SU-DHL-6 (cell line): ENCODE data around the gene ATRN.

ENCODE experiments used
- H2AFZ ChIP-seq: fragments of 200-600 bp; sonication (generic); 2 replicates; pipeline ENCODE4 v1.6.1; 2014; ENCODE audit warnings: low read depth, mild to moderate bottlenecking, moderate library complexity, mixed read lengths, antibody characterized with exemption, low read length; ENCODE audit not compliant: severe bottlenecking
- H3F3A ChIP-seq: fragments of 200-600 bp; shearing (Covaris generic); 2 replicates; pipeline ENCODE4 v1.6.0; 2016; ENCODE audit warnings: antibody characterized with exemption, mild to moderate bottlenecking; ENCODE audit not compliant: insufficient read depth
- H3K27ac ChIP-seq: fragments of 200-600 bp; sonication (generic); 2 replicates; pipeline ENCODE4 v1.5.1; 2016; ENCODE audit warnings: low read depth, mild to moderate bottlenecking, low read length, moderate library complexity, mixed read lengths
- H3K27me3 ChIP-seq: fragments of 200-600 bp; sonication (generic), shearing (Covaris generic); 2 replicates; pipeline ENCODE4 v1.6.0; 2014; ENCODE audit warnings: mild to moderate bottlenecking, low read length
- H3K36me3 ChIP-seq: fragments of 200-600 bp; sonication (generic); 2 replicates; pipeline ENCODE4 v1.6.1; 2014; ENCODE audit warnings: mild to moderate bottlenecking, low read length, mixed read lengths
- H3K4me2 ChIP-seq: fragments of 300-600, 200-600 bp; shearing (Covaris generic), sonication (generic); 2 replicates; pipeline ENCODE4 v1.6.0; 2014; ENCODE audit warnings: low read length, low read depth, mild to moderate bottlenecking; ENCODE audit not compliant: poor library complexity, severe bottlenecking
- H3K4me3 ChIP-seq: fragments of 200-600 bp; sonication (generic); 2 replicates; pipeline ENCODE4 v1.5.1; 2014; ENCODE audit warnings: antibody characterized with exemption, low read length, mild to moderate bottlenecking, mixed read lengths; ENCODE audit not compliant: insufficient read depth, poor library complexity, severe bottlenecking
- H3K79me2 ChIP-seq: fragments of 200-600 bp; sonication (generic); 2 replicates; pipeline ENCODE4 v1.6.1; 2014; ENCODE audit warnings: mild to moderate bottlenecking, low read length, moderate library complexity; ENCODE audit not compliant: insufficient read depth
- H3K9ac ChIP-seq: fragments of 200-600 bp; sonication (generic); 2 replicates; pipeline ENCODE4 v1.7.0; 2014; ENCODE audit warnings: mild to moderate bottlenecking, low read length
- H3K9me2 ChIP-seq: fragments of 200-600 bp; sonication (generic); replicated peaks from 2 replicates; pipeline ENCODE4 v1.6.1; 2014; ENCODE audit warnings: low read length; ENCODE audit not compliant: insufficient read depth
- H3K9me3 ChIP-seq: fragments of 200-600 bp; sonication (generic); 2 replicates; pipeline ENCODE4 v1.6.1; 2014; ENCODE audit warnings: low read length, mixed read lengths; ENCODE audit not compliant: insufficient read depth
- H4K20me1 ChIP-seq: fragments of 200-600 bp; sonication (generic); 2 replicates; pipeline ENCODE4 v1.6.1; 2014; ENCODE audit warnings: low read depth, mild to moderate bottlenecking, antibody characterized with exemption, low read length, moderate library complexity, mixed read lengths
- CTCF ChIP-seq: fragments of 200-600 bp; sonication (generic); IDR thresholded peaks from one replicate; pipeline ENCODE4 v1.5.1; 2017; ENCODE audit warnings: antibody characterized with exemption, mild to moderate bottlenecking, low read length, moderate library complexity; ENCODE audit not compliant: insufficient read depth, poor library complexity, severe bottlenecking
- EZH2phosphoT487 ChIP-seq: fragments of 200-600 bp; sonication (generic), shearing (Covaris generic); conservative IDR thresholded peaks from 2 replicates; pipeline ENCODE4 v1.6.1; 2018; ENCODE audit warnings: mild to moderate bottlenecking, antibody characterized with exemption, low read length, moderate library complexity, mixed read lengths

Gene ATRN

GRCh38 chr20:3545401-3545925 lies 74.6 kb downstream of the ATRN start:
- H3K36me3 ChIP-seq: no peaks in the 10 kb centered on the region
- H3K9me2 ChIP-seq: no peaks in the 10 kb centered on the region
- H3F3A ChIP-seq: no peaks in the 10 kb centered on the region
- TF ChIP-seq EZH2phosphoT487 (no peak), CTCF (no peak)
- no peak overlapping the region for H3K9ac ChIP-seq
- no peak overlapping the region for H2AFZ ChIP-seq
- H4K20me1 ChIP-seq: no peaks in the 10 kb centered on the region
- H3K27me3 ChIP-seq: no peaks in the 10 kb centered on the region
- no peak overlapping the region for H3K27ac ChIP-seq
- H3K9me3 ChIP-seq: no peaks in the 10 kb centered on the region
- no peak overlapping the region for H3K4me2 ChIP-seq
- no peak overlapping the region for H3K4me3 ChIP-seq
- H3K79me2 ChIP-seq: no peaks in the 10 kb centered on the region

- no peak overlapping the region for H3K4me2 ChIP-seq
- H3K9me3 ChIP-seq: no peaks in the 10 kb centered on the region
- H2AFZ ChIP-seq: no peak overlapping the region
- H3K4me3 ChIP-seq: no peak overlapping the region
- no peaks in the 10 kb centered on the region for H3K79me2 ChIP-seq
- H3K27me3 ChIP-seq: no peaks in the 10 kb centered on the region
- no peaks in the 10 kb centered on the region for H4K20me1 ChIP-seq
- H3K9me2 ChIP-seq: no peaks in the 10 kb centered on the region
- no peak for TF ChIP-seq CTCF
- TF ChIP-seq EZH2phosphoT487: no peak
- H3F3A ChIP-seq: no peaks in the 10 kb centered on the region
- no peak overlapping the region for H3K27ac ChIP-seq
- no peaks in the 10 kb centered on the region for H3K36me3 ChIP-seq
- no peak overlapping the region for H3K9ac ChIP-seq
Measured at GRCh38 chr20:3547906-3548305, 77.1 kb downstream of the ATRN start.

GRCh38 chr20:3550837-3551236 lies 80.0 kb downstream of the ATRN start:
- no peak overlapping the region for H3K9ac ChIP-seq
- no peak overlapping the region for H3K4me2 ChIP-seq
- H3K79me2 ChIP-seq: no peaks in the 10 kb centered on the region
- no peaks in the 10 kb centered on the region for H3K27me3 ChIP-seq
- H3F3A ChIP-seq: no peaks in the 10 kb centered on the region
- no peaks in the 10 kb centered on the region for H4K20me1 ChIP-seq
- no peaks in the 10 kb centered on the region for H3K9me2 ChIP-seq
- TF ChIP-seq CTCF (no peak), EZH2phosphoT487 (no peak)
- no peaks in the 10 kb centered on the region for H3K9me3 ChIP-seq
- no peak overlapping the region for H3K27ac ChIP-seq
- no peak overlapping the region for H3K4me3 ChIP-seq
- H2AFZ ChIP-seq: no peak overlapping the region
- H3K36me3 ChIP-seq: no peaks in the 10 kb centered on the region
